Endothelial cell of umbilical vein (primary cell): ENCODE measurements around the gene CCL14. TPM values are rescaled to one million over a fixed set of nuclear protein-coding genes. Genes with fewer than 3 reads are reported as not detected.
A peak's percentile ranks its signal among the peaks of the same experiment; 100 is the strongest.

Source experiments
- BruUV-seq: library from RNA; stranded (reverse); fragments of 400-500 nt; replicated peaks from 2 replicates; lab custom pipeline; 2021; lab: Mats Ljungman, UMichigan
- CTCF ChIA-PET: fragments of 300-600, 350-600 bp; sonication (Branson Sonifier 250); formaldehyde crosslinking; loops from one replicate; lab custom pipeline; 2021; ENCODE audit warnings: antibody characterized with exemption, inconsistent platforms; lab: Charles Lee
- POLR2A ChIA-PET: fragments of 300-600, 350-600 bp; sonication (Branson Sonifier 250); formaldehyde crosslinking; loops from one replicate; lab custom pipeline; 2021; ENCODE audit warnings: antibody characterized with exemption, inconsistent platforms; lab: Charles Lee
- DNase-seq: peaks from one replicate; pipeline ENCODE4 v3.0.0-alpha.2; 2011; ENCODE audit warnings: low read depth, low spot score
- FAIRE-seq: peaks from 2 replicates; lab custom pipeline; 2011; peaks lifted over from hg19 to GRCh38; lab: Jason Lieb, UNC
- H2AFZ ChIP-seq: 2 replicates; pipeline ENCODE4 v1.6.0; 2012; ENCODE audit warnings: low read depth, low read length, control low read depth, inconsistent platforms
- H3K27ac ChIP-seq: 2 replicates; pipeline ENCODE4 v1.5.1; 2011; ENCODE audit warnings: low read depth, mild to moderate bottlenecking, control low read depth, low read length, moderate library complexity; ENCODE audit not compliant: insufficient read depth
- H3K27me3 ChIP-seq, 2 experiments: 2 replicates each; pipeline versions ENCODE4 v1.6.0 to v1.6.1; 2011; ENCODE audit warnings: low read length in 2 of 2, mixed read lengths in 1 of 2; ENCODE audit not compliant: control insufficient read depth in 2 of 2, insufficient read depth in 2 of 2
- H3K36me3 ChIP-seq, 2 experiments: 2 replicates in 1 of 2; 3 replicates in 1 of 2; pipeline ENCODE4 v1.5.1; 2011; ENCODE audit warnings: low read length in 2 of 2, mild to moderate bottlenecking in 1 of 2, moderate library complexity in 1 of 2; ENCODE audit not compliant: control insufficient read depth in 2 of 2, insufficient read depth in 2 of 2; ENCODE audit errors: extremely low read depth in 1 of 2
- H3K4me1 ChIP-seq: 3 replicates; pipeline ENCODE4 v1.5.1; 2011; ENCODE audit warnings: mild to moderate bottlenecking, low read length; ENCODE audit not compliant: control insufficient read depth, insufficient read depth; ENCODE audit errors: extremely low read depth
- H3K4me2 ChIP-seq: 2 replicates; pipeline ENCODE4 v1.6.1; 2011; ENCODE audit warnings: low read length, control low read depth, mixed read lengths; ENCODE audit not compliant: insufficient read depth
- H3K4me3 ChIP-seq, 3 experiments: fragments of 200-600 bp in 1 of 3; sonication (generic), shearing (Covaris generic) in 1 of 3; replicated peaks in 1 of 3; 2 replicates each; pipeline ENCODE4 v1.5.1; 2011 to 2016; ENCODE audit warnings: control low read depth in 3 of 3, low read length in 3 of 3, mild to moderate bottlenecking in 2 of 3, inconsistent platforms in 1 of 3, low read depth in 1 of 3, moderate library complexity in 1 of 3; ENCODE audit not compliant: insufficient read depth in 1 of 3
- H3K79me2 ChIP-seq: 2 replicates; pipeline ENCODE4 v1.6.0; 2012; ENCODE audit warnings: low read length, inconsistent platforms; ENCODE audit not compliant: control insufficient read depth, insufficient read depth
- H3K9ac ChIP-seq: replicated peaks from 2 replicates; pipeline ENCODE3; 2011; ENCODE audit warnings: low read length, control low read depth; ENCODE audit not compliant: insufficient read depth; ENCODE audit errors: extremely low read depth
- H3K9me1 ChIP-seq: replicated peaks from 3 replicates; pipeline ENCODE4 v1.6.0; 2011; ENCODE audit warnings: mild to moderate bottlenecking, low read length; ENCODE audit not compliant: control insufficient read depth, insufficient read depth; ENCODE audit errors: extremely low read depth
- H3K9me3 ChIP-seq: replicated peaks from 2 replicates; pipeline ENCODE4 v1.5.1; 2012; ENCODE audit warnings: low read length, inconsistent platforms; ENCODE audit not compliant: control insufficient read depth, insufficient read depth
- H4K20me1 ChIP-seq: replicated peaks from 2 replicates; pipeline ENCODE3; 2011; ENCODE audit warnings: mild to moderate bottlenecking, low read length; ENCODE audit not compliant: control insufficient read depth, insufficient read depth; ENCODE audit errors: extremely low read depth
- CTCF ChIP-seq, 2 donors: IDR thresholded peaks; 1 replicate in 1 of 2; 2 replicates in 1 of 2; pipeline ENCODE4 v1.5.1; 2011; ENCODE audit warnings: low read length in 2 of 2, mild to moderate bottlenecking in 2 of 2, moderate library complexity in 2 of 2, control low read depth in 1 of 2, inconsistent platforms in 1 of 2, low read depth in 1 of 2; ENCODE audit not compliant: insufficient read depth in 1 of 2; ENCODE audit errors: extremely low read depth in 1 of 2
- EZH2 ChIP-seq: IDR thresholded peaks from 2 replicates; pipeline ENCODE4 v1.6.1; 2012; ENCODE audit warnings: borderline replicate concordance, low read depth, mild to moderate bottlenecking, moderate library complexity, low read length, inconsistent platforms; ENCODE audit not compliant: severe bottlenecking
- FOS ChIP-seq: IDR thresholded peaks from 2 replicates; pipeline ENCODE4 v1.6.1; 2011; ENCODE audit warnings: mild to moderate bottlenecking, low read length, moderate library complexity, borderline replicate concordance; ENCODE audit not compliant: insufficient read depth
- GATA2 ChIP-seq: IDR thresholded peaks from 2 replicates; pipeline ENCODE4 v1.7.0; 2011; ENCODE audit warnings: low read depth, mild to moderate bottlenecking, moderate library complexity, mixed read lengths, low read length; ENCODE audit not compliant: insufficient read length, insufficient read depth
- JUN ChIP-seq: IDR thresholded peaks from 2 replicates; pipeline ENCODE4 v1.6.1; 2011; ENCODE audit warnings: borderline replicate concordance, low read depth; ENCODE audit not compliant: insufficient read length, insufficient read depth
- MYC ChIP-seq: IDR thresholded peaks from one replicate; pipeline ENCODE4 v1.6.1; 2011; ENCODE audit warnings: mild to moderate bottlenecking, low read depth, low read length
- POLR2A ChIP-seq: IDR thresholded peaks from 2 replicates; pipeline ENCODE4 v1.6.1; 2012; ENCODE audit warnings: low read depth, mild to moderate bottlenecking, control low read depth, low read length
- POLR2AphosphoS5 ChIP-seq: IDR thresholded peaks from 2 replicates; pipeline ENCODE4 v1.6.1; 2012; ENCODE audit warnings: low read depth, mild to moderate bottlenecking, control low read depth, low read length, moderate library complexity; ENCODE audit not compliant: insufficient read depth
- dilution Hi-C: fragments of 300-500 bp; cut with MboI; formaldehyde crosslinking; loops from one replicate; pipeline ENCODE4 v1.15.0; 2019; ENCODE audit warnings: low sequenced_read_pairs; ENCODE audit not compliant: extremely low pct_ligation_motif_present
- intact Hi-C: fragments of 100-400 bp; cut with micrococcal nuclease; formaldehyde crosslinking; loops from one replicate; pipeline ENCODE4 v1.10.0; 2022
- polyA plus RNA-seq, 4 experiments: library from polyadenylated mRNA; depleted of rRNA in 3 of 4; stranded (reverse) in 3 of 4; unstranded in 1 of 4; fragments of >200 nt; gene quantifications; 2 replicates each; pipeline versions ENCODE4 v1.2.1 to v1.2.3, GENCODE V29; 2011 to 2012; ENCODE audit warnings: missing spikeins in 1 of 4
- total RNA-seq: library from RNA; stranded (reverse); gene quantifications from 2 replicates; pipeline ENCODE4 v1.2.3, GENCODE V29; 2021

CCL14 gene
- total and polyA plus RNA-seq, 2 donors (not counting 3 experiments of a cell fraction or from before 2014, with no cell fraction given) = 21.3 to 25.8 TPM

DNA sequence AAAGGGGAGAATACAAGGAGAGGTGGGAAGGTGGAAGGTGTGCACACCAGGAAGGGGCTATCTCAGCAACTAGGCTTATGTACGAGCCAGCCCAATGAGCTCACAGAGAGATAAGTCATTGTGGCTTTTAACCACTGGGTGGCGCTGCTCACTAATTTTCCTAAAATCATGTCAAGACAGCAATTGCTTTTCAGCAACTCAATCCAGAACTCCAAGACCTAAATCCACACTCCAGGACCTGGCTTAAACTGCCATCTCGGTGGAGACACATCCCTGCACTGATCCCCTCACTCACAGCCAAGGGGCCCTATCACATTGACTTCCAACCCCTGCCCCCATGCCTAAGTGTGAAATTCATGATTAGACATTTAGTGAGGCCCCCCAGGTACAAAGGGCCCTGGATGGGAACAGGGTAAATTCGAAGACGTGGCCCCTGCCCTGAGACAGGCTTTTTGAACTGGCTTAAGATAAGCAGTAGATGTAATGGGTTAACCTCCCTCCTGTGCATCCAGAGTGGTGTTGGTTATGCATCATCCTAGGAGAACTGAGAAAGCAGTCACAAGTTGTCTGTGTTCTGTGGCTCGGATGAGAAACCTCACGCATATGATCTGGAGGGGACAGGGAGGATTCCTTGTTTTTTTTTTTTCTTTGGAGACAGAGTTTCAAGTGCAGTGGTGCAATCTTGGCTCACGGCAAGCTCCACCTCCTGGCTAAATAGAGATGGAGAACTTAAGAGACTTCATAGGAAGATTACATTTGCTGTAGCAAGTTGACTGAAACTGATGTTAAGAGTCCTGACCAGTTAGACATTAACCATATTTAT, 16.8 kb downstream of the CCL14 start:
- ChIA-PET POLR2A (interaction anchor here (0.6 kb wide), 1 partner anchor 103 kb away, joined by 3 read pairs; no protein-coding TSS in a partner anchor), CTCF (interaction anchor here (0.6 to 13.0 kb wide), 48 partner anchors 9 to 1227 kb away, joined by 3 to 467 read pairs (median 5); partner anchors contain the start of genes CCL14, CCL15, CCL16 and CCL23)
- H2AFZ ChIP-seq = peak overlapping the region; percentile 33
- intact Hi-C loops (loop anchor here (1.0 kb wide), 4 partner anchors 40 to 180 kb away; no protein-coding TSS in a partner anchor), dilution Hi-C loops (no loop called here)
- H3K79me2 ChIP-seq = no peaks in the 10 kb centered on the region
- no peaks in the 10 kb centered on the region for H4K20me1 ChIP-seq
- H3K27ac ChIP-seq = no peak overlapping the region
- no peaks in the 10 kb centered on the region for H3K9me1 ChIP-seq
- DNase-seq (peak; percentile 85), FAIRE-seq (no peak)
- H3K4me3 ChIP-seq = no peak overlapping the region
- BruUV-seq = no TSS peak
- H3K36me3 ChIP-seq = no peaks in the 10 kb centered on the region
- peaks cover 32% of the 10 kb centered on the region for H3K4me1 ChIP-seq
- no peaks in the 10 kb centered on the region for H3K9me3 ChIP-seq
- TF ChIP-seq GATA2 = no peak
- TF ChIP-seq CTCF (IDR thresholded peaks at IDR 0.05; ENCODE audit: extremely low read depth in 1 of 2, insufficient read depth in 1 of 2, low read depth in 1 of 2, low read length in 2 of 2) = peak; percentile 69 to 76
- H3K4me2 ChIP-seq = no peak overlapping the region
- H3K27me3 ChIP-seq = no peaks in the 10 kb centered on the region
- no peak overlapping the region for H3K9ac ChIP-seq

DNA sequence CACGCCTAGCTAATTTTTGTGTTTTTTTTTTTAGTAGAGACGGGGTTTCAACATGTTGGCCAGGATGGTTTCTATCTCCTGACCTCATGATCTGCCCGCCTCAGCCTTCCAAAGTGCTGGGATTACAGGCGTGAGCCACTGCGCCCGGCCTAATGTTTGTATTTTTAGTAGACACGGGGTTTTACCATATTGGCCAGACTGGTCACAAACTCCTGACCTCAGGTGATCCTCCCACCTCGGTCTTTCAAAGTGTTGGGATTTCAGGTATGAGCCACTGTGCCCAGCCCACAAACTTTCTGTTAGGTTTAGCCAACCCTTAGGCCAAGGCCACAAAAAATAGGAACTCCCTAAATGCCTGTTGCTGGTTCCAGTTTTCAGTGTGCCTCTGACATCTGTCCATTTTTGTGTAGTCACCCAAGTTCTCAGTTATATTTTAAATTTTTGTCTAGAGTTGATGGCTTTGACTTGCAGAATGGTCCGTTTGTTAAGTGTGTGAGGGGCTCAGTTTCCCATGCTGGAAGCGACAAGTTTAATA, 17.9 kb downstream of the CCL14 start:
- no peaks in the 10 kb centered on the region for H3K79me2 ChIP-seq
- dilution Hi-C loops = no loop called here
- H3K27ac ChIP-seq = no peak overlapping the region
- no peak overlapping the region for H3K4me2 ChIP-seq
- DNase-seq = no peak
- H3K9ac ChIP-seq = no peak overlapping the region
- TF ChIP-seq POLR2A (no peak), MYC (no peak), CTCF (IDR thresholded peaks at IDR 0.05; ENCODE audit: extremely low read depth in 1 of 2, insufficient read depth in 1 of 2, low read depth in 1 of 2, low read length in 2 of 2) (no peak), EZH2 (no peak), GATA2 (no peak), FOS (no peak), JUN (no peak), POLR2AphosphoS5 (no peak)
- FAIRE-seq = no peak
- H3K9me1 ChIP-seq = no peaks in the 10 kb centered on the region
- ChIA-PET POLR2A (no interaction called here), CTCF (interaction anchor here (0.8 to 13.0 kb wide), 10 partner anchors 10 to 519 kb away, joined by 3 to 467 read pairs (median 12); no protein-coding TSS in a partner anchor)
- peaks cover 22% of the 10 kb centered on the region for H3K4me1 ChIP-seq
- H3K4me3 ChIP-seq = no peak overlapping the region
- no peaks in the 10 kb centered on the region for H3K27me3 ChIP-seq
- no peaks in the 10 kb centered on the region for H3K36me3 ChIP-seq
- intact Hi-C loops = loop anchor here (1.0 kb wide), 4 partner anchors 41 to 181 kb away; no protein-coding TSS in a partner anchor
- H4K20me1 ChIP-seq = no peaks in the 10 kb centered on the region
- H2AFZ ChIP-seq = no peak overlapping the region
- no TSS peak for BruUV-seq
- no peaks in the 10 kb centered on the region for H3K9me3 ChIP-seq
